ENCODE data around the gene GGT1. TPM values are rescaled to one million over a fixed set of nuclear protein-coding genes. Genes with fewer than 3 reads are reported as not detected.

GGT1 gene
- total and polyA plus RNA-seq, 5 donors from 2014 or later, result 12.9 to 23.4 (median 16.8) TPM

GRCh38 chr22:24585927-24586546 is 17.0 kb upstream of the GGT1 start:
- Mint-ChIP-seq H3K4me1 (no peaks in the 10 kb centered on the region), H3K27me3 (no peaks in the 10 kb centered on the region), H3K4me3 (no peak overlapping the region), H3K36me3 (peaks cover 6% of the 10 kb centered on the region), H3K27ac (no peak overlapping the region), H3K9me3 (no peaks in the 10 kb centered on the region)
- H3K27ac ChIP-seq (ENCODE audit: insufficient read depth, low read length, poor library complexity, severe bottlenecking), result no peak overlapping the region
- H3K36me3 ChIP-seq (ENCODE audit: control insufficient read depth, insufficient read depth, low read length), result no peaks in the 10 kb centered on the region
- no peak for DNase-seq
- no peaks in the 10 kb centered on the region for H3K9me3 ChIP-seq (ENCODE audit: control insufficient read depth in 2 of 2, low read length in 2 of 2)
- H3K4me3 ChIP-seq (ENCODE audit: low read depth, low read length), result no peak overlapping the region
- H3K4me1 ChIP-seq (ENCODE audit: control insufficient read depth, insufficient read depth, low read length, poor library complexity, severe bottlenecking), result no peaks in the 10 kb centered on the region
- no peaks in the 10 kb centered on the region for H3K27me3 ChIP-seq (ENCODE audit: control insufficient read depth, insufficient read depth, low read length)
- ATAC-seq (ENCODE audit: low read depth in 2 of 2), result no peak

DNA sequence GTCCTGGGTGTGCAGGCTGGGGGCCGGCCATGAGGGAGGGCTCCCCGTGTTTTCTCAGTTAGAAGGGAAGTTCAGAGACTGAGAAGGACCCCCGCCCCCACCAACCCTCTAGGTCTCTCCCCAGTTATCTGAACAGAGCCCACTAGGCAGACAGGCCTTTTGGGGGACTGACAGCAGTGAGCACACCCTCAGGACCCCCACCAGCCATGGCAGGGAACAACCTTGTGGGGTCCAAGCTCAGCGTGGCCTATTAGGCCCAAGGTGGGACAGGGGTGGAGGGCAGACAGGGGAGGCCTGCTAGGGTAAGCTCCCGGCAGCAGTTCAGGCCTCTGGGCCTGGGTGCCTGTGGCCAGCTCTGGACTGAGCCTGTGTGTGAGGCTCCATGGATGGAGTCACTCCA is 15.7 kb upstream of the GGT1 start:
- no peaks in the 10 kb centered on the region for H3K27me3 ChIP-seq (ENCODE audit: control insufficient read depth, insufficient read depth, low read length)
- Mint-ChIP-seq H3K27ac (no peak overlapping the region), H3K4me1 (peaks cover 0 to 3% (median 0%) of the 10 kb centered on the region in 4 donors), H3K27me3 (no peaks in the 10 kb centered on the region), H3K9me3 (no peaks in the 10 kb centered on the region), H3K36me3 (peaks cover 8% of the 10 kb centered on the region), H3K4me3 (no peak overlapping the region)
- H3K4me1 ChIP-seq (ENCODE audit: control insufficient read depth, insufficient read depth, low read length, poor library complexity, severe bottlenecking), result peaks cover under 1% of the 10 kb centered on the region
- no peak overlapping the region for H3K27ac ChIP-seq (ENCODE audit: insufficient read depth, low read length, poor library complexity, severe bottlenecking)
- no peak overlapping the region for H3K4me3 ChIP-seq (ENCODE audit: low read depth, low read length)
- no peaks in the 10 kb centered on the region for H3K9me3 ChIP-seq (ENCODE audit: control insufficient read depth in 2 of 2, low read length in 2 of 2)
- DNase-seq (no peak), ATAC-seq (ENCODE audit: low read depth in 2 of 2) (no peak)
- no peaks in the 10 kb centered on the region for H3K36me3 ChIP-seq (ENCODE audit: control insufficient read depth, insufficient read depth, low read length)

DNA sequence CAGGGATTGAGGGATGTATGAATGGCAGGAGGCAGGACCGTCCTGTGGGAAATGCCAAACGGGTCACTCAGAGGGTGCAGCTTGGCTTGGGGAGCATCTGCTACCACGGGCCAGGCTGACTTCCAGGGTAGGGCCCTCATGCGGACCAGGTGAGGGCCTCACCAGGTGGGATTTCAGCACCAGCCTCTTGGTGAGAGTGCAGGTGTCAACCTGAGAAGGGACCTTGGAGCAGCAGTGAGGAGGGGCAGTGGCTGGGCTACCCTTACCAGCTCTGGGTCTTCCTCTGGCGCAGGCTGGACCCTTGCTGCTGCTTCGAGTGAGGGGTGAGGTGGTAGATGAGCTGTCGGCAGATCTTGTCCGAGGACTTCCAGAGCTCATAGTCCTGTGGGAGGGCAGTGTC is 15.0 kb upstream of the GGT1 start:
- H3K27ac Mint-ChIP-seq, result no peak overlapping the region
- Histone ChIP-seq H3K4me1 (ENCODE audit: control insufficient read depth, insufficient read depth, low read length, poor library complexity, severe bottlenecking) (peaks cover 4% of the 10 kb centered on the region), H3K9me3 (ENCODE audit: control insufficient read depth in 2 of 2, low read length in 2 of 2) (no peaks in the 10 kb centered on the region), H3K36me3 (ENCODE audit: control insufficient read depth, insufficient read depth, low read length) (no peaks in the 10 kb centered on the region), H3K4me3 (ENCODE audit: low read depth, low read length) (no peak overlapping the region), H3K27me3 (ENCODE audit: control insufficient read depth, insufficient read depth, low read length) (no peaks in the 10 kb centered on the region), H3K27ac (ENCODE audit: insufficient read depth, low read length, poor library complexity, severe bottlenecking) (no peak overlapping the region)
- peaks cover 0 to 6% (median under 1%) of the 10 kb centered on the region in 4 donors for H3K4me1 Mint-ChIP-seq
- no peaks in the 10 kb centered on the region for H3K27me3 Mint-ChIP-seq
- no peak overlapping the region for H3K4me3 Mint-ChIP-seq
- H3K9me3 Mint-ChIP-seq, result no peaks in the 10 kb centered on the region
- DNase-seq (no peak), ATAC-seq (ENCODE audit: low read depth in 2 of 2) (no peak)
- peaks cover 10% of the 10 kb centered on the region for H3K36me3 Mint-ChIP-seq

GRCh38 chr22:24588381-24588756 is 14.6 kb upstream of the GGT1 start:
- ATAC-seq (ENCODE audit: low read depth in 2 of 2) (no peak), DNase-seq (no peak)
- Mint-ChIP-seq H3K9me3 (no peaks in the 10 kb centered on the region), H3K27me3 (no peaks in the 10 kb centered on the region), H3K36me3 (peaks cover 10% of the 10 kb centered on the region), H3K4me3 (no peak overlapping the region), H3K27ac (no peak overlapping the region), H3K4me1 (peaks cover 0 to 7% (median under 1%) of the 10 kb centered on the region in 4 donors)
- no peaks in the 10 kb centered on the region for H3K9me3 ChIP-seq (ENCODE audit: control insufficient read depth in 2 of 2, low read length in 2 of 2)
- no peaks in the 10 kb centered on the region for H3K27me3 ChIP-seq (ENCODE audit: control insufficient read depth, insufficient read depth, low read length)
- H3K4me1 ChIP-seq (ENCODE audit: control insufficient read depth, insufficient read depth, low read length, poor library complexity, severe bottlenecking), result peaks cover 4% of the 10 kb centered on the region
- H3K36me3 ChIP-seq (ENCODE audit: control insufficient read depth, insufficient read depth, low read length), result no peaks in the 10 kb centered on the region
- H3K4me3 ChIP-seq (ENCODE audit: low read depth, low read length), result no peak overlapping the region
- no peak overlapping the region for H3K27ac ChIP-seq (ENCODE audit: insufficient read depth, low read length, poor library complexity, severe bottlenecking)

- no peaks in the 10 kb centered on the region for H3K27me3 ChIP-seq (ENCODE audit: control insufficient read depth, insufficient read depth, low read length)
- H3K36me3 Mint-ChIP-seq, result peaks cover 10% of the 10 kb centered on the region
- no peak overlapping the region for H3K27ac ChIP-seq (ENCODE audit: insufficient read depth, low read length, poor library complexity, severe bottlenecking)
- no peaks in the 10 kb centered on the region for H3K27me3 Mint-ChIP-seq
- peaks cover 0 to 8% (median under 1%) of the 10 kb centered on the region in 4 donors for H3K4me1 Mint-ChIP-seq
- peaks cover 4% of the 10 kb centered on the region for H3K4me1 ChIP-seq (ENCODE audit: control insufficient read depth, insufficient read depth, low read length, poor library complexity, severe bottlenecking)
- no peaks in the 10 kb centered on the region for H3K9me3 Mint-ChIP-seq
- no peak for DNase-seq
- H3K9me3 ChIP-seq (ENCODE audit: control insufficient read depth in 2 of 2, low read length in 2 of 2), result no peaks in the 10 kb centered on the region
- no peak overlapping the region for H3K4me3 Mint-ChIP-seq
- H3K27ac Mint-ChIP-seq, result no peak overlapping the region
- ATAC-seq (ENCODE audit: low read depth in 2 of 2), result no peak
- no peaks in the 10 kb centered on the region for H3K36me3 ChIP-seq (ENCODE audit: control insufficient read depth, insufficient read depth, low read length)
- H3K4me3 ChIP-seq (ENCODE audit: low read depth, low read length), result no peak overlapping the region
Measured at GRCh38 chr22:24588757-24589481, 14.1 kb upstream of the GGT1 start.

- H3K4me1 ChIP-seq (ENCODE audit: control insufficient read depth, insufficient read depth, low read length, poor library complexity, severe bottlenecking), result peaks cover 4% of the 10 kb centered on the region
- Mint-ChIP-seq H3K9me3 (no peaks in the 10 kb centered on the region), H3K36me3 (peaks cover 10% of the 10 kb centered on the region), H3K27ac (no peak overlapping the region), H3K4me1 (peaks cover 0 to 8% (median under 1%) of the 10 kb centered on the region in 4 donors), H3K4me3 (no peak overlapping the region), H3K27me3 (no peaks in the 10 kb centered on the region)
- H3K36me3 ChIP-seq (ENCODE audit: control insufficient read depth, insufficient read depth, low read length), result no peaks in the 10 kb centered on the region
- no peaks in the 10 kb centered on the region for H3K9me3 ChIP-seq (ENCODE audit: control insufficient read depth in 2 of 2, low read length in 2 of 2)
- no peak overlapping the region for H3K27ac ChIP-seq (ENCODE audit: insufficient read depth, low read length, poor library complexity, severe bottlenecking)
- DNase-seq, result no peak
- no peak overlapping the region for H3K4me3 ChIP-seq (ENCODE audit: low read depth, low read length)
- no peaks in the 10 kb centered on the region for H3K27me3 ChIP-seq (ENCODE audit: control insufficient read depth, insufficient read depth, low read length)
- no peak for ATAC-seq (ENCODE audit: low read depth in 2 of 2)
Measured at GRCh38 chr22:24589518-24590030, 13.4 kb upstream of the GGT1 start.

DNA sequence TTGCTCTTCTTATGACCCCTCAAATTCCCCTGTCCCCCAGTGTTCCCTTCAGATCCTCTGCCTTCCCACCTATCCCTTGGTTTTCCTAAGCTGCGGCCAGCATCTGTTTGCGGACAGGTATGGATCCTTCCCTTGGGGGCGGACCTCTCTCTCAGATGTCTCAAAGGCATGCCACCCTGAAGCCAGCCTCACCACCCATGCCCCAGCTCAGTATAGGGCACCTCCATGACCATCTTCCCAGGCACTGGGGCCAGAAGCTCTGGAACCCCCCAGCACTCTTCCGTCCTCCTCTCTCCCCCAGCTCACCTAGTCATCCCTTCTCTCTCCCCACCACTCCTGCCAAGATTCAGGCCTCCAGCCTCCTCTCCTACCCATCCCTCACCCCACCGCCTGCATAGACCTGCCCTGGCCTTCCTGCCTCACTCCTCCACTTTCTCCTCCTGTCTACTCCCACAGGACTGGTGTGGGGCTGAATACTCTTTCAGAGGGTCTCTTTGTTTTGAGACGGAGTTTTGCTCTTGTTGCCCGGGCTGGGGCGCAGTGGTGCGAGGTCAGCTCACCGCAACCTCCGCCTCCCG is 12.3 kb upstream of the GGT1 start:
- H3K27me3 Mint-ChIP-seq, result no peaks in the 10 kb centered on the region
- H3K4me1 Mint-ChIP-seq, result peaks cover 0 to 8% (median under 1%) of the 10 kb centered on the region in 4 donors
- ATAC-seq (ENCODE audit: low read depth in 2 of 2) (no peak), DNase-seq (no peak)
- H3K9me3 ChIP-seq (ENCODE audit: control insufficient read depth in 2 of 2, low read length in 2 of 2), result no peaks in the 10 kb centered on the region
- no peak overlapping the region for H3K4me3 Mint-ChIP-seq
- no peak overlapping the region for H3K27ac ChIP-seq (ENCODE audit: insufficient read depth, low read length, poor library complexity, severe bottlenecking)
- H3K27ac Mint-ChIP-seq, result no peak overlapping the region
- peaks cover 10% of the 10 kb centered on the region for H3K36me3 Mint-ChIP-seq
- peaks cover 4% of the 10 kb centered on the region for H3K4me1 ChIP-seq (ENCODE audit: control insufficient read depth, insufficient read depth, low read length, poor library complexity, severe bottlenecking)
- no peak overlapping the region for H3K4me3 ChIP-seq (ENCODE audit: low read depth, low read length)
- H3K36me3 ChIP-seq (ENCODE audit: control insufficient read depth, insufficient read depth, low read length), result no peaks in the 10 kb centered on the region
- H3K9me3 Mint-ChIP-seq, result no peaks in the 10 kb centered on the region
- no peaks in the 10 kb centered on the region for H3K27me3 ChIP-seq (ENCODE audit: control insufficient read depth, insufficient read depth, low read length)
